ENCODE data around the gene GPR132. TPM values are rescaled to one million over a fixed set of nuclear protein-coding genes. Genes with fewer than 3 reads are reported as not detected.

Gene GPR132
- total RNA-seq, 1 experiment from 2014 or later = 0.20 TPM

- Histone ChIP-seq H2AFZ (ENCODE audit: low read length) (no peak overlapping the region), H2AK5ac (ENCODE audit: insufficient read length, low read length) (no peak overlapping the region), H3K4me2 (ENCODE audit: insufficient read depth, insufficient read length, low read length) (no peak overlapping the region), H3K27ac (ENCODE audit: insufficient read length, low read depth, low read length) (no peak overlapping the region), H3K79me2 (ENCODE audit: insufficient read depth, low read length) (no peaks in the 10 kb centered on the region), H2BK5ac (ENCODE audit: insufficient read length, low read length) (no peak overlapping the region), H4K91ac (ENCODE audit: insufficient read length, low read depth, low read length) (no peak overlapping the region), H3K79me1 (ENCODE audit: insufficient read depth, low read depth, low read length, poor library complexity, severe bottlenecking) (peaks cover 3% of the 10 kb centered on the region), H2BK15ac (ENCODE audit: low read depth, low read length) (no peak overlapping the region), H3K14ac (ENCODE audit: insufficient read depth, low read length) (no peak overlapping the region; the same call in 1 of the 2 replicates), H3K9me3 (ENCODE audit: control insufficient read depth, low read depth, low read length) (no peaks in the 10 kb centered on the region), H2BK120ac (ENCODE audit: low read depth, low read length, poor library complexity, severe bottlenecking) (no peak overlapping the region), H3T11ph (ENCODE audit: low read length) (no peak overlapping the region), H4K8ac (replicated peaks; ENCODE audit: insufficient read length, low read depth, low read length) (no peak overlapping the region), H4K20me1 (ENCODE audit: control insufficient read depth, insufficient read depth, insufficient read length) (no peaks in the 10 kb centered on the region), H3K23ac (ENCODE audit: insufficient read length, low read depth, low read length) (no peak overlapping the region), H3K56ac (ENCODE audit: insufficient read length, low read depth, low read length) (no peak overlapping the region), H4K5ac (ENCODE audit: insufficient read length, low read depth, low read length) (no peak overlapping the region), H3K27me3 (ENCODE audit: insufficient read depth, low read length) (no peaks in the 10 kb centered on the region), H3K4me1 (ENCODE audit: insufficient read depth, low read length) (no peaks in the 10 kb centered on the region), H2BK12ac (ENCODE audit: insufficient read length, low read depth, low read length) (no peak overlapping the region), H2BK20ac (ENCODE audit: low read depth, low read length, poor library complexity, severe bottlenecking) (no peak overlapping the region), H3K18ac (ENCODE audit: insufficient read length, low read depth, low read length) (no peak overlapping the region), H3K9ac (ENCODE audit: extremely low read depth, insufficient read length, low read length) (no peak overlapping the region), H3K4ac (ENCODE audit: low read depth, low read length) (no peak overlapping the region), H3K23me2 (ENCODE audit: insufficient read length, low read depth, low read length, poor library complexity, severe bottlenecking) (no peaks in the 10 kb centered on the region)
- no peak for DNase-seq
- Mint-ChIP-seq H3K9me3 (no peaks in the 10 kb centered on the region), H3K4me3 (no peak overlapping the region), H3K27ac (peak overlapping the region in 2 of 3 experiments; percentile 48 to 58; a peak in 2 of 7 replicates), H3K36me3 (ENCODE audit: insufficient read depth in 1 of 3, low read depth in 3 of 3) (peaks cover 8 to 32% (median 21%) of the 10 kb centered on the region in 3 experiments; a peak in 5 of 7 replicates), H3K4me1 (no peaks in the 10 kb centered on the region), H3K27me3 (ENCODE audit: low read depth) (no peaks in the 10 kb centered on the region)
- WGBS (ENCODE audit: extremely low coverage, insufficient read length, low lambda C conversion rate) = no CpG with 5 or more reads among the region's 20 CpGs
- TF ChIP-seq CTCF (conservative IDR thresholded peaks at IDR 0.05) = no peak
These were observed 59.8 kb downstream of the GPR132 start for GRCh38 chr14:105005329-105005928.

Other genes with a start within 250 kb of the GPR132 start
- gene CEP170B, start 200.2 kb downstream of the GPR132 start, total RNA-seq (2021) = 28.5 and 28.8 TPM in 2 replicates
- gene PLD4, start 140.6 kb downstream of the GPR132 start, total RNA-seq (2021) = not detected in 2 replicates
- gene AHNAK2, start 87.1 kb downstream of the GPR132 start, total RNA-seq (2021) = 2.3 and 2.8 TPM in 2 replicates
- gene CLBA1, start 79.6 kb downstream of the GPR132 start, total RNA-seq (2021) = 2.4 and 3.0 TPM in 2 replicates
- gene CDCA4, start 44.3 kb downstream of the GPR132 start, total RNA-seq (2021) = 57.7 and 58.5 TPM in 2 replicates
- 11.3 and 11.4 TPM in 2 replicates for gene JAG2, start 103.3 kb upstream of the GPR132 start, total RNA-seq (2021)
- 39.0 and 41.1 TPM in 2 replicates for gene NUDT14, start 115.9 kb upstream of the GPR132 start, total RNA-seq (2021)
- 22.9 and 23.3 TPM in 2 replicates for gene BTBD6, start 183.1 kb upstream of the GPR132 start, total RNA-seq (2021)
- gene BRF1, start 235.6 kb upstream of the GPR132 start, total RNA-seq (2021) = 27.0 and 28.3 TPM in 2 replicates
- gene PACS2, start 249.3 kb upstream of the GPR132 start, total RNA-seq (2021) = 63.5 and 72.5 TPM in 2 replicates

All from H9 (cell line).